Thyroid gland (tissue), 4 donors: ENCODE data around the gene SGSM2.

ENCODE experiments used
- CTCF ChIP-seq, 6 experiments: fragments of 200-600 bp in 3 of 6; fragments of 450-650 bp in 3 of 6; sonication (generic) in 3 of 6; IDR thresholded peaks; one replicate each; pipeline ENCODE4 v1.5.1; 2016 to 2019; ENCODE audit warnings: antibody characterized with exemption in 6 of 6, mild to moderate bottlenecking in 2 of 6, inconsistent platforms in 1 of 6, moderate library complexity in 1 of 6
- POLR2A ChIP-seq, 2 donors: fragments of 450-650 bp; IDR thresholded peaks; one replicate each; pipeline ENCODE4 v1.6.1; 2017; ENCODE audit warnings: antibody characterized with exemption in 2 of 2, mild to moderate bottlenecking in 2 of 2, moderate library complexity in 1 of 2

GRCh38 chr17:2321399-2321798 is 15.9 kb upstream of the SGSM2 start:
- no peak for TF ChIP-seq CTCF (IDR thresholded peaks at IDR 0.05)
- no peak for TF ChIP-seq POLR2A (IDR thresholded peaks at IDR 0.05)
